Hepatic stellate cell (primary cell): ENCODE measurements around the gene SLF1.

Source experiments
- DNase-seq: peaks from one replicate; pipeline ENCODE4 v3.0.0; 2011; ENCODE audit warnings: low spot score

The SLF1 gene

GRCh38 chr5:94661086-94661485 lies 42.6 kb downstream of the SLF1 start:
- no peak for DNase-seq

DNA sequence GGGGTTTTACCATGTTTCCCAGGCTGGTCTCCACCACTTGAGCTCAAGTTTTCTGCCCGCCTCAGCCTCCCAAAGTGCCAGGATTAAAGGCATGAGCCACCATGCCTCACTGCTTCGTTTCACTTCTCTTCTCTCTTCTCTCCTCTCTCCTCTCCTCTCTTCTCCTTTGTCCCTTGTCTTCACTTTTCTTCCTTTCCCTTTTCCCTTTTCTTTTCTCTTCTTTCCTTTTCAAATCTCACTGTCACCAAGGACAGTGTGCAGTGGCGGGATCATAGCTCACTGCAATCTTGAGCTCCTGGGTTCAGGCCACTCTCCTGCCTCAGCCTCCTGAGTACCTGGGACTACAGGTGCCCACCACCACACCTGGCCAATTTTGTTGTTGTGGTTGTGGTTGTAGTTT lies 49.5 kb downstream of the SLF1 start:
- DNase-seq, result no peak

DNA sequence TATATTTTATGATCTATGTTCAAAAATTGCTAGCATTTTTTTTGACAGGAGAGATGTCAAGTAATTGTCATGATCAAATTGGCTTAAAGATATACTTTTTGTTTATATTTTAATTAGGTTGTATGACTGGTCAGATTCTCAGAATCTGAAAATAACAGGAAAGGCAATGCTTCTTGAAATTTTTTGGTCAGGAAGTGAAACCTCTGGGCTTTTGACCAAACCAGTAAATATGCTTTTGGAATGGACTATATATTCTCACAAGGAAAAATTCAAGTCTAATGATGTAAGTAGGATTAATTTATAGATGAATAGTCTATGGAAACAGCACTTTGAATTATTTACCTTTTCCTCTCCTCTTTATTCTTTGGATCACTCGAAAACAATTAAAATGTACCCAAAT lies 52.3 kb downstream of the SLF1 start:
- DNase-seq, result no peak

GRCh38 chr5:94672746-94673145 lies 54.3 kb downstream of the SLF1 start:
- no peak for DNase-seq

- DNase-seq, result no peak
Observed at GRCh38 chr5:94674490-94675382, 56.3 kb downstream of the SLF1 start.

- no peak for DNase-seq
Observed at GRCh38 chr5:94675965-94676618, 57.6 kb downstream of the SLF1 start.

GRCh38 chr5:94682814-94683520 lies 64.5 kb downstream of the SLF1 start:
- no peak for DNase-seq

DNA sequence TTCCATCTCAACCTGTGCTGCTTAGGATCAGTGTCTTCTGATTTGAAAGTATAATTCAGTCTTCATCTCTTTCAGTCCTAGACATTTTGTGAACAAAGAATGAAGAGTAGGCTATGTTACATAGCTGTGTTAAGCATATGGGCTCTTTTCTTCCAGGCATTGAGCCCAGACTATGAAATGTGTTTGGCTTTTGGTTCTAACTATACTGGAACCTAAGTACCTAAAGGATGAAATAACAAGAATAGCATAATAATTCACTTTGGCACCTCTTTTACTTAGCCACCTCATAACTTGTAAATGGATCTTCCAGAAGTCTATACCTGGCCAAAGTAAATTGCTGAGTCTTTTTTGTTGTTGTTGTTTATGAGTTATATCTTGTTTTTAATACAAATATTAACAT lies 71.4 kb downstream of the SLF1 start:
- DNase-seq, result no peak

DNA sequence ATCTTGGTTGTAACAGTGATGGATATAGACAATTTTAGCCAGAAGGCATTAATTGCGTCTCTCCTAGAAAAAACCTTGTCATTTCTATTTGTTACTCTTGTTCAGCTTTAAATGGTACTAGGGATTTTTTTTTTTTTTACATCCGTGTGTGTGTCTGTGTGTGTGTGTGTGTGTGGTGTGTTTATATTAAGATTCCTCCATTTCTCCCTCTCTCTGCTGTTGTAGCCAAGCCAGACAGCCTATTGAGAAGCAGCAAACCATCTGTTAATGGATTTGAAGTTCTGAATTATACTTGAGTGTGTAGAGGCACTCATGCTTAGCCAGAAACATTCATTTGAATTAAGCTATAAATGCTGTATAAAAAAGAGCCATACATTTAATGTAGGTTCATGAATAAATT lies 72.3 kb downstream of the SLF1 start:
- DNase-seq, result no peak

DNA sequence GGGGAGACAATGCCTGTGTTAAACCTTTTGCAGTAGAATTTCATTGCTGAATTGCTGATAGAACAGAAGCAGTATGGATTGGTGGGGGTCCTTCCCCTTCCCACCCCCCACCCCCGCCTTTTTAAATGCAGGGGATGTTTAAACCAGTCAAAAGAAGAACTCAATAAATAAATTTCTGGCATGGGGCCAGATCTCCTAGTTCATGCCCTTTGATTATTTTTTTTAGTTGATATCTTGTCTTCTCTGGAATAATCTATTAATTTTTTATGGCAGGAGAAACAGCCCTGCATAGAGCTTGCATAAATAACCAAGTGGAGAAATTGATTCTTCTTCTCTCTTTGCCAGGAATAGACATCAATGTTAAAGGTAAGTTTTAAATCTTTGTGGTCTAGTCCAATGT lies 72.8 kb downstream of the SLF1 start:
- DNase-seq, result no peak

DNA sequence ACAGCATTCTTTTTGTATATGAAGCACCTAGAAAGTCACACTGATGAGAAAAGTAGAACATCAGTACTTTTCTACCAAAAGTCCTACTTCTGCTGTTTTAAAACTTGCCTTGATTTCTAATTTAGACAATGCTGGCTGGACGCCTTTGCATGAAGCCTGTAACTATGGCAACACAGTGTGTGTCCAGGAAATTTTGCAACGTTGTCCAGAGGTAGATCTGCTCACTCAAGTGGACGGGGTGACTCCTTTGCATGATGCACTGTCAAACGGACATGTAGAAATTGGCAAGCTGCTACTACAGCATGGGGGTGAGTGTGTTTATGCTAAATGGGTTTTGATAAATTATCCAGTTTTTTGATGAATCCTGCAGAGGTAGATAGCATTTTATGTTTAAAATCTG lies 73.5 kb downstream of the SLF1 start:
- no peak for DNase-seq

DNA sequence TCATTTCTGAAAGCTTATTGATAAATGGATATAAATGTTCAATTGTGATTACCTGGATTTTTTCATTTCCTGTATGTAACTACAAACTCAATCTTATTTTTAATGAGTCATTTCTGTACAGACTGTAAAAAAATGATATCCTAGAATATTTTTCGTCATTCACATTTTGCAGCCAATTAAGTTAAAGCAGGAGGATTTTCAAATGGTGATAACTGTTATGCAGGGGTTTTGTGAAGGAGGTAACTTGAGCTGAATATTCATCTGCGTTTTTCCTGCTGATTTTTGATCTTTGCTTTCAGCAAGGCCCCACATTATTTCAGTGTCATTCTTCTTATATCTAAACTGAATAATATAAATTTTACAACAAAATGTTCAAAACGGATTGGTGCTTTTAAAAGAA lies 74.1 kb downstream of the SLF1 start:
- no peak for DNase-seq

DNA sequence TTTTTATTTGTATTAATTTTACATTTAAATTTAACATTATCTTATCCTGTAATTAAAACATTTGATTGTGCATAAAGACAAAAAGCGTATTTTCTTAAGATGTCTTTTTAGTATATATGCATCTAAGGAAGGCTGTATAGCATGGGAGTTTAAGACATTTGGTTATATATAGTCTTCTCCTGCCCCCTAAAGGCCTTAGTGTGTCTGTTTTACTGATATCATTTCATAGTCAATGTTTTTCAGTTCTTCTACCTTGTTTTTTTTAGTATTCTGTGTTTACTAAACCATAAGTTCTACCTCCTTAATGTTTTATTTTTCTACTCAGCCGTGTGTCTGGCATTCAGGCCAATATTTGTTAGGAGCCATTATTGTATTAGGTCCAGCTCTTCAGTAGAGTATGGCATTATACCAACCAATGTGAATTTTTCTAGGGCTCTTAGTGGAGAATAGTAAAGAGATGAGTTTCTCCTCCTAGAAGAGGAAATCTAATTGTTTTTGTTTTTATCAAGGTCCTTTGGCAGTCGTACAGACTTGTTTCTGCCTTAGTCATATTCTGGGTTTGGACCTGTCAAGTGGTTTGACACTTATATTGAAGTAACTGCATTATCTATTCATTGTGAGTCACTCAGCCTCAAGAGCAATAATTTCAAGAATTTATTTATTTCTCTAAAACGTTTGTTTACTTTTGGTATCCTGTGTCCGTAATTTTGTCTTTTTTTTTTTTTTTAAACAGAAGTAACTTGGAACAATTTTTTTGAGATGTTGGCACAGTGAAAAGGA lies 74.8 kb downstream of the SLF1 start:
- no peak for DNase-seq

DNA sequence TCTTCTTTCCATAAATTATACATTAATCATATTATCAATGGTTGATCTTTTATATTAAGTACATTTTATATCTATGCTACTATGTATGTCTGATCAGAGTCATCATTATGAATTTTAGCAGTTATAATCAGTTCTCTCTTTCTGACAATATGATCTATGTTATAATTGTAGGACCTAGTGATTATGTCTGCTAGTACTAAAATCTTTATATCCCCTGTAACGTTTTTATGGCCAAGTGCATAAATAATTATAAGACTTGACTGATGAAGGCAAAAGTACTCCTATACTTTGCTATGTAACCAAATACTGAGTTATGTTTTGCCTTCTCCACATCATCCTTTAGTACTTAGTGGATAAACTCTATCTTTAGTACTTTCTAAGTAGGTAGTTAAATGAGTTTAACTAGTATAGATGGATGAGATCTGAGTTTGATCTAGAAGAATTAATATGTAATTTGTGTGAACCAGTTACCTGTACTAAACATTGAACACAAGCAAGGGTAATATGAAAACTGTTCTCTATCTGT lies 75.4 kb downstream of the SLF1 start:
- no peak for DNase-seq

DNA sequence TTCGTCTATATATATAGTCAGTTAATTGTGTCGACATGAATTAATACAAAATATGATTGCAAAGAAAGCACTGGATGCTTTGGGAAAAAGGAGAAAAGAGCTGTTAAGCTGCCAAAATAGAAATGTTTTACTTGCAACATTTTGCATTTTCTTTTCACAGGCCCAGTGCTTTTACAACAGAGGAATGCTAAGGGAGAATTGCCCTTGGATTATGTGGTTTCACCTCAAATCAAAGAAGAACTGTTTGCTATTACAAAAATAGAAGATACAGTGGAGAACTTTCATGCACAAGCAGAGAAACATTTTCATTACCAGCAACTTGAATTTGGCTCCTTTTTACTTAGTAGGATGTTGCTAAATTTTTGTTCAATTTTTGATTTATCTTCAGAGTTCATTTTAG lies 76.2 kb downstream of the SLF1 start:
- no peak for DNase-seq

GRCh38 chr5:94698197-94698596 lies 79.7 kb downstream of the SLF1 start:
- no peak for DNase-seq

DNA sequence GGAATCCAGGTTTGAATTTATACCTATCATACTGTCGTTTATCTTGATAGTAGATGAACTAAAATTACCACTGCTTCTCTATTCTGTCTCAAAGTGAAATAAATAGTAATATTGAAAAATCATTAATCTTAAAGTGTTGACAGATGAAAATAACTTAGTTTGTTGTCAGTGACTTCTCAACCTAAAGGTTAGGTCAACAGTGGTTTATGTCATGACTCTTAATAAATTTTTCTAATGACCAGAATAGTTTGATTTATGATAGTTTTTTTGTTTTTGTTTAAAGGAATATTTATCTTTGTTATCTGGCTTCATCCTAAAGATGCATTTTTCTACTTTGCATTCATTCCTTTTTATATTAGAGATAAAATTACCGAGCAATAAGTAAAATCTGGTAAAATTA lies 81.1 kb downstream of the SLF1 start:
- DNase-seq, result no peak

- DNase-seq, result no peak
Observed at GRCh38 chr5:94700592-94700991, 82.1 kb downstream of the SLF1 start.

- no peak for DNase-seq
Observed at GRCh38 chr5:94702729-94703128, 84.3 kb downstream of the SLF1 start.

- DNase-seq, result no peak
Observed at GRCh38 chr5:94705427-94705826, 87.0 kb downstream of the SLF1 start.

DNA sequence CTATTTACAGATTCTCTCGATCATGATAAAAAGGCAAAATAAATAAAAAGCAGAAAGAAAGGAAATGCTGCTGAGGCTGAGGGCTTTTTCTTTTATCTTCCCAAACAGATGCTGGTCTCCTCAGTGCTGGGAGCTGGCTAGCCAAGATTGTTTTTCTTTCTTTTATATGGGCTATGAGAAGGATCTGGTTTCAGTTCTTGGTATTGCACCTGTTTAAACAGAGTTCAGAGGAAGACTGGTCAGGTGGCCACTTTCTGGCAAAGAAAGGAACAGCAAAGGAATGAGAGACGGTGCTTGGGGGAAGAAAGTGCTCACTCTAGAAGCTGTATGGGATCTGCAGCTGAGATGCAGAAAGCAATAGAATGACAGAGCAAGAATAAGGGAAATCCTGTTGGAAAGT lies 88.9 kb downstream of the SLF1 start:
- no peak for DNase-seq

- DNase-seq, result no peak
Observed at GRCh38 chr5:94709277-94709676, 90.8 kb downstream of the SLF1 start.
